Neural cell (in vitro differentiated cells): Measurements from ENCODE around the gene METRN. TPM values are rescaled to one million over a fixed set of nuclear protein-coding genes. Genes with fewer than 3 reads are reported as not detected.

Experiments
- H2AFZ ChIP-seq: fragments of 200-600, 300-800 bp; sonication (generic), shearing (Covaris generic); 2 replicates; pipeline ENCODE4 v1.6.0; 2014; ENCODE audit warnings: low read depth, mild to moderate bottlenecking, antibody characterized with exemption, low read length, moderate library complexity
- H3F3A ChIP-seq: fragments of 200-600 bp; shearing (Covaris generic); 2 replicates; pipeline ENCODE4 v1.6.1; 2016; ENCODE audit warnings: mild to moderate bottlenecking, moderate library complexity, mixed read lengths, antibody characterized with exemption, low read length; ENCODE audit not compliant: insufficient read depth, poor library complexity, severe bottlenecking
- H3K27ac ChIP-seq: fragments of 200-600, 300-800 bp; sonication (generic), shearing (Covaris generic); 2 replicates; pipeline ENCODE4 v1.5.1; 2014; ENCODE audit warnings: mild to moderate bottlenecking, low read length, moderate library complexity
- H3K27me3 ChIP-seq: fragments of 300-800, 200-600 bp; sonication (generic), shearing (Covaris generic); 2 replicates; pipeline ENCODE4 v1.6.0; 2014; ENCODE audit warnings: mild to moderate bottlenecking, low read depth, low read length, moderate library complexity; ENCODE audit not compliant: insufficient read depth
- H3K36me3 ChIP-seq: fragments of 300-800, 200-600 bp; sonication (generic), shearing (Covaris generic); 2 replicates; pipeline ENCODE4 v1.5.1; 2014; ENCODE audit warnings: mild to moderate bottlenecking, antibody characterized with exemption, low read length, moderate library complexity; ENCODE audit not compliant: insufficient read depth
- H3K4me2 ChIP-seq: fragments of 300-800, 200-600 bp; sonication (generic), shearing (Covaris generic); 2 replicates; pipeline ENCODE4 v1.6.0; 2014; ENCODE audit warnings: mild to moderate bottlenecking, low read length
- H3K4me3 ChIP-seq: fragments of 300-800, 200-600 bp; sonication (generic), shearing (Covaris generic); 2 replicates; pipeline ENCODE4 v1.5.1; 2014; ENCODE audit warnings: mild to moderate bottlenecking, low read length, moderate library complexity
- H3K79me2 ChIP-seq: fragments of 200-600 bp; shearing (Covaris generic); replicated peaks from 2 replicates; pipeline ENCODE4 v1.6.0; 2014; ENCODE audit warnings: mild to moderate bottlenecking, low read length, moderate library complexity; ENCODE audit not compliant: insufficient read depth
- H3K9ac ChIP-seq: fragments of 300-800, 200-600 bp; sonication (generic), shearing (Covaris generic); 2 replicates; pipeline ENCODE4 v1.6.1; 2016; ENCODE audit warnings: mild to moderate bottlenecking, low read length, mixed read lengths
- H3K9me2 ChIP-seq: fragments of 200-600 bp; shearing (Covaris generic); 2 replicates; pipeline ENCODE4 v1.6.1; 2016; ENCODE audit warnings: mild to moderate bottlenecking, low read length, mixed read lengths; ENCODE audit not compliant: insufficient read depth
- H3K9me3 ChIP-seq: fragments of 200-600, 300-800 bp; sonication (generic), shearing (Covaris generic); 2 replicates; pipeline ENCODE4 v1.6.1; 2016; ENCODE audit warnings: mild to moderate bottlenecking, mixed run types, low read length, moderate library complexity, mixed read lengths
- H4K20me1 ChIP-seq: fragments of 200-600 bp; shearing (Covaris generic); 2 replicates; pipeline ENCODE4 v1.6.1; 2016; ENCODE audit warnings: mild to moderate bottlenecking, mixed run types; ENCODE audit not compliant: insufficient read depth
- EP300 ChIP-seq: fragments of 450-650 bp; conservative IDR thresholded peaks from 2 replicates; pipeline ENCODE4 v1.6.1; 2014; ENCODE audit warnings: antibody characterized with exemption, mild to moderate bottlenecking, moderate library complexity; ENCODE audit not compliant: poor library complexity, severe bottlenecking
- EZH2 ChIP-seq: fragments of 200-600, 300-800 bp; shearing (Covaris generic), sonication (generic); IDR thresholded peaks from 2 replicates; pipeline ENCODE4 v1.6.1; 2014; ENCODE audit warnings: antibody characterized with exemption, low read length, borderline replicate concordance, mild to moderate bottlenecking; ENCODE audit not compliant: insufficient read depth, poor library complexity, severe bottlenecking
- MXI1 ChIP-seq: fragments of 450-650 bp; conservative IDR thresholded peaks from 2 replicates; pipeline ENCODE4 v1.6.1; 2014; ENCODE audit warnings: antibody characterized with exemption, mild to moderate bottlenecking; ENCODE audit not compliant: poor library complexity, severe bottlenecking
- POLR2AphosphoS5 ChIP-seq: IDR thresholded peaks from 2 replicates; pipeline ENCODE4 v1.6.1; 2012
- RAD21 ChIP-seq: fragments of 450-650 bp; conservative IDR thresholded peaks from 2 replicates; pipeline ENCODE4 v1.6.1; 2014; ENCODE audit warnings: antibody characterized with exemption, mild to moderate bottlenecking, moderate library complexity
- SMC3 ChIP-seq: fragments of 450-650 bp; conservative IDR thresholded peaks from 2 replicates; pipeline ENCODE4 v1.6.1; 2014; ENCODE audit warnings: antibody characterized with exemption, mild to moderate bottlenecking, moderate library complexity; ENCODE audit not compliant: poor library complexity
- TAF1 ChIP-seq: IDR thresholded peaks from 2 replicates; pipeline ENCODE4 v1.6.1; 2012; ENCODE audit warnings: low read depth
- polyA plus RNA-seq: library from polyadenylated mRNA; depleted of rRNA; stranded (reverse); fragments of >200 nt; gene quantifications from 2 replicates; pipeline ENCODE4 v1.2.3, GENCODE V29; 2014
- TF ChIP-seq, protein P1 (sequence below): IDR thresholded peaks from 2 replicates; pipeline ENCODE4 v1.6.1; 2012; ENCODE audit warnings: borderline replicate concordance
- TF ChIP-seq, protein P2 (sequence below): fragments of 450-650 bp; IDR thresholded peaks from 2 replicates; pipeline ENCODE4 v1.5.1; 2014; ENCODE audit warnings: antibody characterized with exemption, mild to moderate bottlenecking, moderate library complexity; ENCODE audit not compliant: poor library complexity, severe bottlenecking

The METRN gene
- polyA plus RNA-seq, 1 donor from 2014 or later, result 37.6 TPM

DNA sequence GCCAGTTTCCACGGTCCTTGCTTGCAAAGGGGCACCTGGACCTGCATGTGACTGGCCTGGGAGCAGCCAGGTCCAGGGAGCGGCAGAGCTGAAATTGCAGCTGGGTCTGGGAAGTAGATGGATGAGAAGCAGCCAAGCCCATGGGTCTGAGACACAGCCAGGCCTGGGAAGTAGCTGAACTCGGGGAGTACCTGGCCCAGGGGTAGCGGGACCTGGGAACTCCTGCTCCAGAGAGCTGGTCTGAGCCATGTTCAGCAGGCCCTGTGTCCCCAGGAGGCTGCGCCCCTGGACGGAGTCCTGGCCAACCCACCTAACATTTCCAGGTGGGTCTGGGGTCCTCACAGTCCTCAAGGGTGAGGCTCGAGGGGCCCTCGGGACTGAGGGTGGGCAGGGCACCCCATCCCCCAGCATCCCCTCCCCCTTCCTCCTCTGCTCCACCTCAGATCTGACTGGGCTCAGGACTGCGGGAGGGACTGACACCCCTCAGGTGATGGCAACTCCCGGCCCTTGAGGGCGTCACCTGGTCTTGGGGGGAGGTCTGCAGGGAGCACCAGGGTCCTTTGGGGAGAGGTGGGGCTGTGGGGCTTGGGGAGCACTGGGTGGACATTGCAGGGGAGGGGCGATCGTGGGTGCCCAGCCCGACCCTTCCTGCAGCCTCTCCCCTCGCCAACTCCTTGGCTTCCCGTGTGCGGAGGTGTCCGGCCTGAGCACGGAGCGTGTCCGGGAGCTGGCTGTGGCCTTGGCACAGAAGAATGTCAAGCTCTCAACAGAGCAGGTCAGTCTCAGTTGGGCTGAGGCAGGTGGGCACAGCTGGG lies 48.7 kb downstream of the METRN start:
- no peak for TF ChIP-seq TAF1
- Histone ChIP-seq H3K36me3 (no peaks in the 10 kb centered on the region), H3K27ac (no peak overlapping the region), H3K27me3 (no peaks in the 10 kb centered on the region), H3K79me2 (no peaks in the 10 kb centered on the region), H4K20me1 (no peaks in the 10 kb centered on the region), H3K4me3 (no peak overlapping the region), H3K9me3 (no peaks in the 10 kb centered on the region), H3F3A (no peaks in the 10 kb centered on the region), H3K4me2 (no peak overlapping the region), H3K9ac (no peak overlapping the region), H2AFZ (no peak overlapping the region), H3K9me2 (no peaks in the 10 kb centered on the region)

DNA sequence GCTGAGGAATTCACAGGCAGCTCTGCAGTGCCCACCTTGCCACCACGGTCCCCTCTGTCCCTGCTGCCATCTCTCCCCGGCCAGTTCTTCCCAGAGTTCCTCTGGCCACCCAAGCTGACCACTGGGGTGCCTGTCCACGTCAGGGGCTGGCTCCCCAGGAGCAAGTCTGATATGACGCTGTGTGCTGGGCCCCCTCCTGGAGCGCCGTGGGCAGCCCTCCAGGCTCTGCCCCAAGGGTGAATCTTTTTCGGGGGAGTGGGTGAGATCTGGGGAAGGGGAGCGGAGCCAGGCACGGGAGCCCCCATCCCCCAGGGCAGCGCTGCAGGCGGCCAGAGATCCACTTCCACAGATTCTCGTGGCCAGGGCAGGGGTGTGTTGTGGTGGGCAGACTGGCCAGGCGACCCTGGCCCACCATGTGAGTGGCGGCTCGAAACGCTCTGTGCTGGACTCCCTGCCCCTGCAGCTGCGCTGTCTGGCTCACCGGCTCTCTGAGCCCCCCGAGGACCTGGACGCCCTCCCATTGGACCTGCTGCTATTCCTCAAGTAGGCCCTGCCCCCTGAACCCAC lies 49.3 kb downstream of the METRN start:
- TF ChIP-seq EZH2, result no peak
- H3K27ac ChIP-seq, result no peak overlapping the region
- no peaks in the 10 kb centered on the region for H3K27me3 ChIP-seq
- no peaks in the 10 kb centered on the region for H3K79me2 ChIP-seq
- H3F3A ChIP-seq, result no peaks in the 10 kb centered on the region
- H3K4me3 ChIP-seq, result no peak overlapping the region
- H3K4me2 ChIP-seq, result no peak overlapping the region
- H3K36me3 ChIP-seq, result no peaks in the 10 kb centered on the region
- H3K9me3 ChIP-seq, result no peaks in the 10 kb centered on the region
- H3K9ac ChIP-seq, result no peak overlapping the region
- no peak overlapping the region for H2AFZ ChIP-seq
- H4K20me1 ChIP-seq, result no peaks in the 10 kb centered on the region
- no peaks in the 10 kb centered on the region for H3K9me2 ChIP-seq

DNA sequence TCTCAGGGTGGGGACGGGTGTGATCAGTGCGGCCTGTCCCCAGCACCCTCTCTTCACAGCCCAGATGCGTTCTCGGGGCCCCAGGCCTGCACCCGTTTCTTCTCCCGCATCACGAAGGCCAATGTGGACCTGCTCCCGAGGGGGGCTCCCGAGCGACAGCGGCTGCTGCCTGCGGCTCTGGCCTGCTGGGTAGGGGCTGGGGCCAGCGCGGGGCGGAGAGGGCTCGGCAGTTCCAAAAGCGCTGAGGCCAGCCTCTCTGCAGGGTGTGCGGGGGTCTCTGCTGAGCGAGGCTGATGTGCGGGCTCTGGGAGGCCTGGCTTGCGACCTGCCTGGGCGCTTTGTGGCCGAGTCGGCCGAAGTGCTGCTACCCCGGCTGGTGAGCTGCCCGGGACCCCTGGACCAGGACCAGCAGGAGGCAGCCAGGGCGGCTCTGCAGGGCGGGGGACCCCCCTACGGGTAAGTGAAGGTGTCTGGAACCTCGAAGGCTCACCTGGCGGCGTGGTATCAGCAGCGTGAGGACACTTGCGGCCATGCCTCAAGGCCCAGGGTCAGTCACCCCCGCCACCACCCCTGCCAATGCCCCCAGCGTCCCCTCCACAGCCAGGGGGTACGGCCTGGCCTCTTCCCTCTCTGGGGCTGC lies 50.0 kb downstream of the METRN start:
- H3K27me3 ChIP-seq, result no peaks in the 10 kb centered on the region
- H3K4me3 ChIP-seq, result no peak overlapping the region
- H4K20me1 ChIP-seq, result no peaks in the 10 kb centered on the region
- H3K9me2 ChIP-seq, result no peaks in the 10 kb centered on the region
- H3K79me2 ChIP-seq, result no peaks in the 10 kb centered on the region
- no peaks in the 10 kb centered on the region for H3K36me3 ChIP-seq
- no peaks in the 10 kb centered on the region for H3K9me3 ChIP-seq
- no peaks in the 10 kb centered on the region for H3F3A ChIP-seq
- H3K9ac ChIP-seq, result no peak overlapping the region
- no peak overlapping the region for H3K27ac ChIP-seq
- no peak overlapping the region for H3K4me2 ChIP-seq
- no peak overlapping the region for H2AFZ ChIP-seq
- TF ChIP-seq MXI1, result no peak
- TF ChIP-seq, protein P1, sequence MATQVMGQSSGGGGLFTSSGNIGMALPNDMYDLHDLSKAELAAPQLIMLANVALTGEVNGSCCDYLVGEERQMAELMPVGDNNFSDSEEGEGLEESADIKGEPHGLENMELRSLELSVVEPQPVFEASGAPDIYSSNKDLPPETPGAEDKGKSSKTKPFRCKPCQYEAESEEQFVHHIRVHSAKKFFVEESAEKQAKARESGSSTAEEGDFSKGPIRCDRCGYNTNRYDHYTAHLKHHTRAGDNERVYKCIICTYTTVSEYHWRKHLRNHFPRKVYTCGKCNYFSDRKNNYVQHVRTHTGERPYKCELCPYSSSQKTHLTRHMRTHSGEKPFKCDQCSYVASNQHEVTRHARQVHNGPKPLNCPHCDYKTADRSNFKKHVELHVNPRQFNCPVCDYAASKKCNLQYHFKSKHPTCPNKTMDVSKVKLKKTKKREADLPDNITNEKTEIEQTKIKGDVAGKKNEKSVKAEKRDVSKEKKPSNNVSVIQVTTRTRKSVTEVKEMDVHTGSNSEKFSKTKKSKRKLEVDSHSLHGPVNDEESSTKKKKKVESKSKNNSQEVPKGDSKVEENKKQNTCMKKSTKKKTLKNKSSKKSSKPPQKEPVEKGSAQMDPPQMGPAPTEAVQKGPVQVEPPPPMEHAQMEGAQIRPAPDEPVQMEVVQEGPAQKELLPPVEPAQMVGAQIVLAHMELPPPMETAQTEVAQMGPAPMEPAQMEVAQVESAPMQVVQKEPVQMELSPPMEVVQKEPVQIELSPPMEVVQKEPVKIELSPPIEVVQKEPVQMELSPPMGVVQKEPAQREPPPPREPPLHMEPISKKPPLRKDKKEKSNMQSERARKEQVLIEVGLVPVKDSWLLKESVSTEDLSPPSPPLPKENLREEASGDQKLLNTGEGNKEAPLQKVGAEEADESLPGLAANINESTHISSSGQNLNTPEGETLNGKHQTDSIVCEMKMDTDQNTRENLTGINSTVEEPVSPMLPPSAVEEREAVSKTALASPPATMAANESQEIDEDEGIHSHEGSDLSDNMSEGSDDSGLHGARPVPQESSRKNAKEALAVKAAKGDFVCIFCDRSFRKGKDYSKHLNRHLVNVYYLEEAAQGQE, result no peak
- no peak for TF ChIP-seq TAF1
- TF ChIP-seq EP300, result no peak
- TF ChIP-seq POLR2AphosphoS5, result no peak
- TF ChIP-seq SMC3, result no peak
- no peak for TF ChIP-seq EZH2
- TF ChIP-seq, protein P2, sequence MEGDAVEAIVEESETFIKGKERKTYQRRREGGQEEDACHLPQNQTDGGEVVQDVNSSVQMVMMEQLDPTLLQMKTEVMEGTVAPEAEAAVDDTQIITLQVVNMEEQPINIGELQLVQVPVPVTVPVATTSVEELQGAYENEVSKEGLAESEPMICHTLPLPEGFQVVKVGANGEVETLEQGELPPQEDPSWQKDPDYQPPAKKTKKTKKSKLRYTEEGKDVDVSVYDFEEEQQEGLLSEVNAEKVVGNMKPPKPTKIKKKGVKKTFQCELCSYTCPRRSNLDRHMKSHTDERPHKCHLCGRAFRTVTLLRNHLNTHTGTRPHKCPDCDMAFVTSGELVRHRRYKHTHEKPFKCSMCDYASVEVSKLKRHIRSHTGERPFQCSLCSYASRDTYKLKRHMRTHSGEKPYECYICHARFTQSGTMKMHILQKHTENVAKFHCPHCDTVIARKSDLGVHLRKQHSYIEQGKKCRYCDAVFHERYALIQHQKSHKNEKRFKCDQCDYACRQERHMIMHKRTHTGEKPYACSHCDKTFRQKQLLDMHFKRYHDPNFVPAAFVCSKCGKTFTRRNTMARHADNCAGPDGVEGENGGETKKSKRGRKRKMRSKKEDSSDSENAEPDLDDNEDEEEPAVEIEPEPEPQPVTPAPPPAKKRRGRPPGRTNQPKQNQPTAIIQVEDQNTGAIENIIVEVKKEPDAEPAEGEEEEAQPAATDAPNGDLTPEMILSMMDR, result no peak
- no peak for TF ChIP-seq RAD21
